SK-N-SH (cell line): ENCODE measurements around the gene GAB2.
"Not testable (repeated sequence)": the region's sequence is repeated elsewhere in the genome, so short reads cannot be mapped to it uniquely, and the experiment has no call there.

Source experiments
- CTCF ChIP-seq: fragments of 200-600 bp; sonication (generic); IDR thresholded peaks from 2 replicates; pipeline ENCODE4 v1.6.1; 2017; ENCODE audit warnings: antibody characterized with exemption, mild to moderate bottlenecking, moderate library complexity
- ELF1 ChIP-seq: IDR thresholded peaks from 2 replicates; pipeline ENCODE4 v1.4.0; 2012
- FOXM1 ChIP-seq: IDR thresholded peaks from 2 replicates; pipeline ENCODE4 v1.4.0; 2012; ENCODE audit warnings: low read depth, mild to moderate bottlenecking
- JUND ChIP-seq: IDR thresholded peaks from 2 replicates; pipeline ENCODE4 v1.4.0; 2012
- MAX ChIP-seq: IDR thresholded peaks from 2 replicates; pipeline ENCODE4 v1.4.0; 2012; ENCODE audit warnings: low read depth
- POLR2AphosphoS5 ChIP-seq: IDR thresholded peaks from 2 replicates; pipeline ENCODE4 v1.6.1; 2012; ENCODE audit warnings: low read depth, low read length
- RCOR1 ChIP-seq: fragments of 150-350 bp; IDR thresholded peaks from 2 replicates; pipeline ENCODE4 v1.6.1; 2017; ENCODE audit warnings: antibody characterized with exemption, low read length
- TCF12 ChIP-seq: IDR thresholded peaks from 2 replicates; pipeline ENCODE4 v1.4.0; 2012
- USF1 ChIP-seq: IDR thresholded peaks from 2 replicates; pipeline ENCODE4 v1.4.0; 2012; ENCODE audit warnings: low read depth, borderline replicate concordance
- YY1 ChIP-seq: IDR thresholded peaks from 2 replicates; pipeline ENCODE4 v1.4.0; 2012; ENCODE audit warnings: low read depth, mild to moderate bottlenecking

- not testable (repeated sequence) for TF ChIP-seq RCOR1, TCF12, CTCF, MAX, FOXM1, ELF1, POLR2AphosphoS5, YY1, JUND, USF1
Measured at GRCh38 chr11:78271801-78272200, 145.8 kb downstream of the GAB2 start.
